ENCODE measurements around the gene GCH1. TPM values are rescaled to one million over a fixed set of nuclear protein-coding genes. Genes with fewer than 3 reads are reported as not detected.

The GCH1 gene
- total RNA-seq, 4 donors from 2014 or later: 9.5 to 14.3 (median 12.1) TPM

DNA sequence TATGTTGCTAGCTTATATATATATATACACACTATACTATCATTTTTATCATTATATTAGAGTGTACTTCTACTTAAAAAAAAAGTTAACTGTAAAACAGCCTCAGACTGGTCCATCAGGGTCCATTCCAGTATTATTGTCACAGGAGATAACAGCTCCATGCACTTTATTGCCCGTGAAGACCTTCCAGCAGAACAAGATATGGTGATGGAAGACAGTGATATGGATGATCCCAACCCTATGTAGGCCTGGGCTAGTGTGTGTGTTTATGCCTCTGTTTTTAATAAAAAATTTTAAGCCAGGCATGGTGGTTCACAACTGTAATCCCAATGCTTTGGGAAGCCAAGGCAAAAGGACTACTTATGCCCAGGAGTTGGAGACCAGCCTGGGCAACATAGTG lies 86.2 kb downstream of the GCH1 start:
- Histone ChIP-seq H3K4me3 (no peak overlapping the region), H3K27ac (no peak overlapping the region), H3K36me3 (no peaks in the 10 kb centered on the region), H3K9me3 (no peaks in the 10 kb centered on the region), H3K27me3 (peaks cover under 1% of the 10 kb centered on the region), H3K4me1 (no peaks in the 10 kb centered on the region)
- TF ChIP-seq EP300 (IDR thresholded peaks at IDR 0.05): no peak
- no peak for TF ChIP-seq POLR2A (IDR thresholded peaks at IDR 0.05)
- no peak for TF ChIP-seq POLR2AphosphoS5 (IDR thresholded peaks at IDR 0.05)
- TF ChIP-seq, protein P1, sequence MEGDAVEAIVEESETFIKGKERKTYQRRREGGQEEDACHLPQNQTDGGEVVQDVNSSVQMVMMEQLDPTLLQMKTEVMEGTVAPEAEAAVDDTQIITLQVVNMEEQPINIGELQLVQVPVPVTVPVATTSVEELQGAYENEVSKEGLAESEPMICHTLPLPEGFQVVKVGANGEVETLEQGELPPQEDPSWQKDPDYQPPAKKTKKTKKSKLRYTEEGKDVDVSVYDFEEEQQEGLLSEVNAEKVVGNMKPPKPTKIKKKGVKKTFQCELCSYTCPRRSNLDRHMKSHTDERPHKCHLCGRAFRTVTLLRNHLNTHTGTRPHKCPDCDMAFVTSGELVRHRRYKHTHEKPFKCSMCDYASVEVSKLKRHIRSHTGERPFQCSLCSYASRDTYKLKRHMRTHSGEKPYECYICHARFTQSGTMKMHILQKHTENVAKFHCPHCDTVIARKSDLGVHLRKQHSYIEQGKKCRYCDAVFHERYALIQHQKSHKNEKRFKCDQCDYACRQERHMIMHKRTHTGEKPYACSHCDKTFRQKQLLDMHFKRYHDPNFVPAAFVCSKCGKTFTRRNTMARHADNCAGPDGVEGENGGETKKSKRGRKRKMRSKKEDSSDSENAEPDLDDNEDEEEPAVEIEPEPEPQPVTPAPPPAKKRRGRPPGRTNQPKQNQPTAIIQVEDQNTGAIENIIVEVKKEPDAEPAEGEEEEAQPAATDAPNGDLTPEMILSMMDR (IDR thresholded peaks at IDR 0.05): no peak
- 83% methylated on average over 1 of the region's 1 CpG for WGBS
- no peak for DNase-seq (ENCODE audit: low spot score in 2 of 2)

- 89% methylated on average over 6 of the region's 6 CpGs for WGBS
- no peaks in the 10 kb centered on the region for H3K9me3 ChIP-seq
- no peaks in the 10 kb centered on the region for H3K4me1 ChIP-seq
- no peak overlapping the region for H3K27ac ChIP-seq
- H3K27me3 ChIP-seq: peaks cover 2% of the 10 kb centered on the region
- no peak for DNase-seq (ENCODE audit: low spot score in 2 of 2)
- TF ChIP-seq, protein P1 (IDR thresholded peaks at IDR 0.05): no peak
- TF ChIP-seq EP300 (IDR thresholded peaks at IDR 0.05) (no peak), POLR2A (IDR thresholded peaks at IDR 0.05) (no peak), POLR2AphosphoS5 (IDR thresholded peaks at IDR 0.05) (no peak)
- H3K36me3 ChIP-seq: no peaks in the 10 kb centered on the region
- no peak overlapping the region for H3K4me3 ChIP-seq
These were observed 87.1 kb downstream of the GCH1 start for GRCh38 chr14:54815515-54815914.

DNA sequence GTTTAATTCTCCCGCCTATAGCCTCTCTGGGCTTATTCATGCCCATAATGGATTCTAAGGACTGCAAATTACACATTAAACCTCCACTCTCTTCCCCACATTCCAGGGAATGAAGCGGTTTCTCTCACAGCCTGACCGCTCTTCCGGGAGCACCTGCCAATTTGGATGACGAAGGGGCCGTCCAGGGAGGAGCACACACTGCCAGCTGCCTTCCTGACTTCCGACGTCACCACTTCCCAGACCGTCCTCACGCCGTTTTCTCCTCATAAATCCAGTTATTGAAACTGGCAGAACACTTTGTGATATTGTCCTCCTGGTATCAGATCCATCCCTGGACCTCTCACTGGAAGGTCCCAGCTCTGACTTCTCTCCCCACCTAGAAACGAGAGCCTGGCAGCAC lies 87.6 kb downstream of the GCH1 start:
- no peaks in the 10 kb centered on the region for H3K36me3 ChIP-seq
- H3K4me1 ChIP-seq: no peaks in the 10 kb centered on the region
- H3K9me3 ChIP-seq: no peaks in the 10 kb centered on the region
- H3K27me3 ChIP-seq: peaks cover 2% of the 10 kb centered on the region
- no peak overlapping the region for H3K4me3 ChIP-seq
- WGBS: 88% methylated on average over 12 of the region's 12 CpGs
- no peak overlapping the region for H3K27ac ChIP-seq
- TF ChIP-seq, protein P1 (IDR thresholded peaks at IDR 0.05): no peak
- TF ChIP-seq POLR2AphosphoS5 (IDR thresholded peaks at IDR 0.05): no peak
- DNase-seq (ENCODE audit: low spot score in 2 of 2): no peak

GRCh38 chr14:54814076-54814475 lies 88.5 kb downstream of the GCH1 start:
- DNase-seq (ENCODE audit: low spot score in 2 of 2): no peak
- Histone ChIP-seq H3K27ac (no peak overlapping the region), H3K4me1 (no peaks in the 10 kb centered on the region), H3K36me3 (no peaks in the 10 kb centered on the region), H3K9me3 (no peaks in the 10 kb centered on the region), H3K27me3 (peaks cover 2% of the 10 kb centered on the region), H3K4me3 (no peak overlapping the region)
- TF ChIP-seq POLR2A (IDR thresholded peaks at IDR 0.05): no peak
- no peak for TF ChIP-seq POLR2AphosphoS5 (IDR thresholded peaks at IDR 0.05)
- WGBS: 77% methylated on average over 5 of the region's 5 CpGs

DNA sequence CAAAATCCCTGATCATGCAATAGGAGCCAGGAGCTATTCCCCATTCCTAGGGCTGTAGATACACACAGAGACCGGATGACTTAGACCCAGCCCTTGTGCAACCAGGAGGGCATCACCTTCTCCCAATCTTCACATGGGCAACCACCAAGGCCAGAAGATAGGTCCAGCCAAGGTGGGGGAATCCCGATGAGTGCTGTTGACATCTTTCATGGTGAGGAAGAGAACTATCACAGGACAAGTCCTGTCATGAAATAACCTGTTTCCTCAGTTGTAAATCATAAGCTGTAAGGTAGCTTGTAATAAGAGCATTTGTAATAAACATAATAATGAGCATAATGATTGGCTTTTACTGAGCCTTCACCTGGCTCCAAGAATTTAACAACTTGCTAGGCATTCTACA lies 89.5 kb downstream of the GCH1 start:
- Histone ChIP-seq H3K27me3 (peaks cover 2% of the 10 kb centered on the region), H3K36me3 (no peaks in the 10 kb centered on the region), H3K4me3 (no peak overlapping the region), H3K4me1 (no peaks in the 10 kb centered on the region), H3K9me3 (no peaks in the 10 kb centered on the region), H3K27ac (no peak overlapping the region)
- no peak for DNase-seq (ENCODE audit: low spot score in 2 of 2)
- no peak for TF ChIP-seq POLR2AphosphoS5 (IDR thresholded peaks at IDR 0.05)
- no peak for TF ChIP-seq POLR2A (IDR thresholded peaks at IDR 0.05)
- no peak for TF ChIP-seq EP300 (IDR thresholded peaks at IDR 0.05)
- TF ChIP-seq, protein P1 (IDR thresholded peaks at IDR 0.05): no peak
- WGBS: 72% methylated on average over 2 of the region's 2 CpGs

DNA sequence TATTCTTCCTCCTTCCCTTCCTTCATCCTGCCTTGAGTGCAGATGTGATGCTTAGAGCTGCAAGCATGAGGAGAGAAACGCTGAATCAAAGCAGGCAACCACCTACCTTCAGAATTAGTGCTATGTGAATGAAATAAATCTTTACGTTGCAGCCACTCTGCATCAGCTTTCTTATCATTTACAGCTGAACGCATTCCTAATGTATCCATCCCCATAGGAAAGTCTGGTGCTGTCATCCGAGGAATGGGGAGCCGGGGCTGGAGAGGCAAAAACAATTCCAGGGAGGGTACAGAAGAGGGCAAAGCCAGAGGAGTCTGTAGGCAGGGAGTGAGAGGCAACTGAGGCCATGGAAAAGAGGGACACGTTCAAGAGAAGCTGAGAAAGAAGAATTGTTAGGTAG lies 90.0 kb downstream of the GCH1 start:
- no peak overlapping the region for H3K27ac ChIP-seq
- H3K4me1 ChIP-seq: no peaks in the 10 kb centered on the region
- H3K4me3 ChIP-seq: no peak overlapping the region
- H3K9me3 ChIP-seq: no peaks in the 10 kb centered on the region
- no peak for TF ChIP-seq EP300 (IDR thresholded peaks at IDR 0.05)
- no peak for TF ChIP-seq POLR2A (IDR thresholded peaks at IDR 0.05)
- TF ChIP-seq, protein P1 (IDR thresholded peaks at IDR 0.05): no peak
- no peak for TF ChIP-seq POLR2AphosphoS5 (IDR thresholded peaks at IDR 0.05)
- H3K27me3 ChIP-seq: peaks cover 2% of the 10 kb centered on the region
- no peaks in the 10 kb centered on the region for H3K36me3 ChIP-seq
- WGBS: 65% methylated on average over 6 of the region's 6 CpGs
- no peak for DNase-seq (ENCODE audit: low spot score in 2 of 2)

Measured in suprapubic skin (tissue), 4 donors.